B cell (primary cell): ENCODE results near the gene FZR1. TPM values are rescaled to one million over a fixed set of nuclear protein-coding genes. Genes with fewer than 3 reads are reported as not detected.

ENCODE experiments used
- ATAC-seq: fragments of 200-7000 bp; cut with Tn5 transposase; one replicate; pipeline ENCODE4 v1.10.0; 2021; ENCODE audit warnings: low read depth, mild to moderate bottlenecking, moderate number of reproducible peaks, moderate library complexity
- CTCF ChIA-PET: fragments of 350-600 bp; sonication (Branson Sonifier 250); formaldehyde crosslinking; loops from one replicate; lab custom pipeline; 2021; ENCODE audit warnings: antibody characterized with exemption, inconsistent platforms; lab: Charles Lee
- POLR2A ChIA-PET: fragments of 350-600 bp; sonication (Branson Sonifier 250); formaldehyde crosslinking; loops from one replicate; lab custom pipeline; 2021; ENCODE audit warnings: antibody characterized with exemption; lab: Charles Lee
- DNase-seq: peaks from one replicate; pipeline ENCODE4 v3.0.0; 2013
- H2AFZ ChIP-seq: 2 replicates; pipeline ENCODE4 v1.6.1; 2012; ENCODE audit warnings: mild to moderate bottlenecking, low read depth, low read length; ENCODE audit not compliant: insufficient read depth, poor library complexity, severe bottlenecking
- H3K27ac ChIP-seq, 2 donors: 1 replicate in 1 of 2; 2 replicates in 1 of 2; pipeline ENCODE4 v1.5.1; 2012 to 2013; ENCODE audit warnings: low read length in 2 of 2, mild to moderate bottlenecking in 2 of 2, moderate library complexity in 1 of 2
- H3K27me3 ChIP-seq, 4 experiments: fragments of 200-600 bp in 1 of 4; sonication (generic) in 1 of 4; replicated peaks in 1 of 4; 1 replicate in 2 of 4; 2 replicates in 2 of 4; pipeline versions ENCODE4 v1.6.1 to v1.7.0; 2013 to 2016; ENCODE audit warnings: low read length in 3 of 4, mild to moderate bottlenecking in 2 of 4, mixed read lengths in 1 of 4, moderate library complexity in 1 of 4; ENCODE audit not compliant: insufficient read depth in 4 of 4, control insufficient read depth in 3 of 4; ENCODE audit errors: control extremely low read depth in 1 of 4
- H3K36me3 ChIP-seq, 2 experiments: replicated peaks in 1 of 2; 1 replicate in 1 of 2; 2 replicates in 1 of 2; pipeline versions ENCODE4 v1.6.1 to v1.7.1; 2013; ENCODE audit warnings: low read length in 1 of 2; ENCODE audit not compliant: insufficient read depth in 2 of 2, control insufficient read depth in 1 of 2; ENCODE audit errors: control extremely low read depth in 1 of 2, extremely low read depth in 1 of 2
- H3K4me1 ChIP-seq, 2 donors: fragments of 200-600 bp in 1 of 2; sonication (generic) in 1 of 2; 1 replicate in 1 of 2; 2 replicates in 1 of 2; pipeline versions ENCODE4 v1.5.1 to v1.6.1; 2013 to 2017; ENCODE audit warnings: low read length in 2 of 2; ENCODE audit not compliant: control insufficient read depth in 2 of 2, insufficient read depth in 2 of 2
- H3K4me2 ChIP-seq: replicated peaks from 2 replicates; pipeline ENCODE3; 2012; ENCODE audit warnings: mild to moderate bottlenecking, low read depth, low read length; ENCODE audit not compliant: poor library complexity, severe bottlenecking
- H3K4me3 ChIP-seq, 5 experiments: fragments of 200-600 bp in 1 of 5; sonication (generic) in 1 of 5; 1 replicate in 3 of 5; 2 replicates in 2 of 5; pipeline versions ENCODE4 v1.5.1 to v1.7.0; 2011 to 2016; ENCODE audit warnings: low read length in 4 of 5, mild to moderate bottlenecking in 4 of 5, low read depth in 2 of 5, control low read depth in 1 of 5, moderate library complexity in 1 of 5; ENCODE audit not compliant: insufficient read depth in 1 of 5; ENCODE audit errors: control extremely low read depth in 1 of 5, extremely low read depth in 1 of 5
- H3K79me2 ChIP-seq: fragments of 200-600 bp; sonication (generic); one replicate; pipeline ENCODE4 v1.6.0; 2016; ENCODE audit warnings: low read length; ENCODE audit not compliant: control insufficient read depth, insufficient read depth
- H3K9ac ChIP-seq: fragments of 200-600 bp; sonication (generic); 2 replicates; pipeline ENCODE4 v1.6.1; 2017; ENCODE audit warnings: mild to moderate bottlenecking, low read length, moderate library complexity
- H3K9me3 ChIP-seq, 3 donors: one replicate each; pipeline versions ENCODE4 v1.6.1 to v1.7.1; 2013; ENCODE audit warnings: low read length in 2 of 3; ENCODE audit not compliant: control insufficient read depth in 2 of 3, insufficient read depth in 1 of 3; ENCODE audit errors: control extremely low read depth in 1 of 3
- H4K20me1 ChIP-seq: 2 replicates; pipeline ENCODE4 v1.6.0; 2012; ENCODE audit warnings: mild to moderate bottlenecking, low read length; ENCODE audit not compliant: insufficient read depth, control insufficient read depth, poor library complexity, severe bottlenecking
- H3K27ac Mint-ChIP-seq: one replicate; pipeline ENCODE4 v1.8.0; 2021; ENCODE audit warnings: mixed read lengths
- H3K27me3 Mint-ChIP-seq: one replicate; pipeline ENCODE4 v1.8.0; 2021; ENCODE audit warnings: mixed read lengths
- H3K4me1 Mint-ChIP-seq: one replicate; pipeline ENCODE4 v1.8.0; 2021; ENCODE audit warnings: mixed read lengths
- H3K4me3 Mint-ChIP-seq: one replicate; pipeline ENCODE4 v1.8.0; 2021; ENCODE audit warnings: mixed read lengths
- H3K9me3 Mint-ChIP-seq: one replicate; pipeline ENCODE4 v1.8.0; 2022; ENCODE audit warnings: mixed read lengths; ENCODE audit not compliant: insufficient read depth
- CTCF ChIP-seq: fragments of 200-600 bp; IDR thresholded peaks from one replicate; pipeline ENCODE4 v1.8.0; 2022; ENCODE audit warnings: antibody characterized with exemption, mild to moderate bottlenecking
- EZH2 ChIP-seq: IDR thresholded peaks from 2 replicates; pipeline ENCODE4 v1.6.1; 2012; ENCODE audit warnings: borderline replicate concordance, low read depth, mild to moderate bottlenecking, moderate library complexity, low read length; ENCODE audit not compliant: insufficient read depth, poor library complexity, severe bottlenecking
- WGBS: methylation state at CpG from one replicate; pipeline ENCODE4 v1.1.5; 2013; ENCODE audit warnings: missing lambda C conversion rate; ENCODE audit not compliant: insufficient coverage; 5-methylcytosine and 5-hydroxymethylcytosine counted together
- intact Hi-C: fragments of 100-400 bp; cut with micrococcal nuclease; formaldehyde crosslinking; loops from one replicate; pipeline ENCODE4 v1.10.0; 2022
- polyA plus RNA-seq: library from polyadenylated mRNA; depleted of rRNA; stranded (reverse); fragments of >200 nt; gene quantifications from 2 replicates; pipeline ENCODE4 v1.2.3, GENCODE V29; 2012
- total RNA-seq, 2 donors: library from RNA; stranded (reverse); fragments of 120-200 nt in 1 of 2; gene quantifications; 1 replicate in 1 of 2; 2 replicates in 1 of 2; pipeline versions ENCODE4 v1.2.3 to v1.2.4, GENCODE V29; 2013 to 2022

Gene FZR1
- total and polyA plus RNA-seq, 2 donors (not counting 1 experiment from before 2014, with no cell fraction given) = 83.5 to 96.1 TPM

DNA sequence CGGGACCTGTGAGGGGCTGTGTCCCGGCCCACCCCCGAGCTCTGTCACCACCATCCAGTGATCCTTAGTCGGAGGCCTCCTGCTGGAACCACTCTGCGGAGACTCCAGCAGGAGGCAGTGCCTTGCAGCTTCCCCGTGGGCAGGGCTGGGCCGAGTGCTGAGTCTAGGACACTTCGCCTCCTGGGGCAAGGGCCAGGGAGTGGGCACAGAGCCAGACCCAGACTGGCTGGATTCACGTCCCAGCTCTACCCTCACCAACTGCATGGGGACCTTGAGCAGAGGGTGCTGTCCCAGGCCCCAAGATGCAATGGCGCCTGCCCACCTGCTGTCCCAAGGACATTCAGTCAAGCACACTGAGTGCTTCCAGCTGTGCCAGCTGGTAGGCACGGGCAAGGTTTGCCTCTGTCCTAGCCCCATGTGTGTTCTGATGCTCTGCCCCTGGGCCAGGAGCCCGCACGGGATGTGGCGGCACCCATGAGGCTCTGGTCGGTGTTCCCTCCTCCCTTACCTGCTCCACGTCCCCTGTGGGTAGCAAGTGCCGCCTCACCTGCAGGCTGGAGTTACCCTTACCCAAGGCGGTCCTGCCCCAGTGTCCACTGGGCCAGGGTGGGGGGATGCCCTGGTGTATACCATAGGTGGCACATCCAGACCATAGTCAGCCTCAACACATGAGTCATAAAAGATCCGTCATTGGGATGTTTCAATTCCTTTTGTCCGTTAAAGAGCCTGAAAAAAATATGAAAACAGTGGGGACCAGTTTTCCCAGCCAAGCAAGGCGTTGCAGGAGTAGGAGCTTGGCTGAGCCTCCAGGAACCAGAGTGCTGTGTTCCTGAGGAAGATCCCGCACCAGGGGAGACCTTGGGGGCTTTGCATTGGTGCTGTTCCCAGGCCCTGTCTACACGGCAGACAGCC, 7.4 kb downstream of the FZR1 start:
- no peak overlapping the region for H3K4me2 ChIP-seq
- no peak overlapping the region for H3K4me3 ChIP-seq
- H3K79me2 ChIP-seq = peaks cover 98% of the 10 kb centered on the region
- peaks cover 91% of the 10 kb centered on the region for H4K20me1 ChIP-seq
- peaks cover 0 to 5% (median 0%) of the 10 kb centered on the region in 3 donors for H3K9me3 ChIP-seq
- CTCF ChIA-PET = no interaction called here
- H3K27me3 Mint-ChIP-seq = no peaks in the 10 kb centered on the region
- peaks cover 10 to 27% of the 10 kb centered on the region in 2 donors for H3K4me1 ChIP-seq
- H3K4me3 Mint-ChIP-seq = no peak overlapping the region
- DNase-seq (no peak), ATAC-seq (no peak)
- no peak overlapping the region for H2AFZ ChIP-seq
- H3K27me3 ChIP-seq = no peaks in the 10 kb centered on the region
- intact Hi-C loops = no loop called here
- no peak overlapping the region for H3K27ac ChIP-seq
- H3K27ac Mint-ChIP-seq = peak overlapping the region; percentile 32
- POLR2A ChIA-PET = no interaction called here
- TF ChIP-seq CTCF (no peak), EZH2 (no peak)
- peaks cover 0 to 39% of the 10 kb centered on the region in 2 experiments for H3K36me3 ChIP-seq
- H3K9me3 Mint-ChIP-seq = no peaks in the 10 kb centered on the region
- WGBS = 95% methylated on average over 22 of the region's 23 CpGs
- peaks cover 57% of the 10 kb centered on the region for H3K4me1 Mint-ChIP-seq
- H3K9ac ChIP-seq = no peak overlapping the region

- POLR2A ChIA-PET = no interaction called here
- peaks cover 10 to 31% of the 10 kb centered on the region in 2 donors for H3K4me1 ChIP-seq
- WGBS = 97% methylated on average over 12 of the region's 12 CpGs
These were observed 8.8 kb downstream of the FZR1 start for GRCh38 chr19:3514930-3515329.

More at GRCh38 chr19:3514930-3515329, 8.8 kb downstream of the FZR1 start:
- ATAC-seq (no peak), DNase-seq (no peak)
- no peak overlapping the region for H3K27ac ChIP-seq
- H3K4me2 ChIP-seq = no peak overlapping the region
- no peaks in the 10 kb centered on the region for H3K27me3 ChIP-seq
- H3K9me3 ChIP-seq = peaks cover 0 to 5% (median 0%) of the 10 kb centered on the region in 3 donors
- CTCF ChIA-PET = interaction anchor here (0.9 kb wide), 1 partner anchor 30 kb away, joined by 3 read pairs; no protein-coding TSS in a partner anchor
- peaks cover 0 to 37% of the 10 kb centered on the region in 2 experiments for H3K36me3 ChIP-seq
- no peak overlapping the region for H3K4me3 ChIP-seq
- H3K79me2 ChIP-seq = peaks cover 98% of the 10 kb centered on the region
- H4K20me1 ChIP-seq = peaks cover 97% of the 10 kb centered on the region
- no peak overlapping the region for H3K9ac ChIP-seq
- no peak for TF ChIP-seq EZH2
- no peak for TF ChIP-seq CTCF
- Mint-ChIP-seq H3K4me3 (no peak overlapping the region), H3K27me3 (no peaks in the 10 kb centered on the region), H3K4me1 (peaks cover 47% of the 10 kb centered on the region), H3K27ac (no peak overlapping the region), H3K9me3 (no peaks in the 10 kb centered on the region)
- intact Hi-C loops = loop anchor here (5.0 kb wide), 1 partner anchor 37 kb away; no protein-coding TSS in a partner anchor
- H2AFZ ChIP-seq = no peak overlapping the region
